Coronary artery (tissue), 2 donors: ENCODE measurements around the gene FBXL16.
"Not testable (repeated sequence)": the region's sequence is repeated elsewhere in the genome, so short reads cannot be mapped to it uniquely, and the experiment has no call there.

Source experiments
- DNase-seq: peaks from one replicate; pipeline ENCODE4 v3.0.0-alpha.2; 2017; ENCODE audit warnings: low spot score
- H3K27ac ChIP-seq, 2 donors: fragments of 200-600 bp; sonication (generic); one replicate each; pipeline ENCODE4 v1.5.1; 2016 to 2019
- H3K4me3 ChIP-seq: fragments of 200-600 bp; sonication (generic); 2 replicates; pipeline ENCODE4 v1.5.1; 2016; ENCODE audit warnings: mild to moderate bottlenecking, moderate library complexity
- CTCF ChIP-seq: fragments of 200-600 bp; sonication (generic); IDR thresholded peaks from one replicate; pipeline ENCODE4 v1.5.1; 2019; ENCODE audit warnings: antibody characterized with exemption

The FBXL16 gene

GRCh38 chr16:747978-748746, 42.6 kb upstream of the FBXL16 start:
- H3K4me3 ChIP-seq = no peak overlapping the region
- no peak for DNase-seq
- H3K27ac ChIP-seq = no peak overlapping the region
- TF ChIP-seq CTCF = no peak

GRCh38 chr16:746637-747036, 41.0 kb upstream of the FBXL16 start:
- DNase-seq = no peak
- Histone ChIP-seq H3K4me3 (no peak overlapping the region), H3K27ac (no peak overlapping the region)
- no peak for TF ChIP-seq CTCF

- Histone ChIP-seq H3K27ac (no peak overlapping the region), H3K4me3 (no peak overlapping the region)
- no peak for TF ChIP-seq CTCF
- no peak for DNase-seq
Observed at GRCh38 chr16:745739-746138, 40.1 kb upstream of the FBXL16 start.

DNA sequence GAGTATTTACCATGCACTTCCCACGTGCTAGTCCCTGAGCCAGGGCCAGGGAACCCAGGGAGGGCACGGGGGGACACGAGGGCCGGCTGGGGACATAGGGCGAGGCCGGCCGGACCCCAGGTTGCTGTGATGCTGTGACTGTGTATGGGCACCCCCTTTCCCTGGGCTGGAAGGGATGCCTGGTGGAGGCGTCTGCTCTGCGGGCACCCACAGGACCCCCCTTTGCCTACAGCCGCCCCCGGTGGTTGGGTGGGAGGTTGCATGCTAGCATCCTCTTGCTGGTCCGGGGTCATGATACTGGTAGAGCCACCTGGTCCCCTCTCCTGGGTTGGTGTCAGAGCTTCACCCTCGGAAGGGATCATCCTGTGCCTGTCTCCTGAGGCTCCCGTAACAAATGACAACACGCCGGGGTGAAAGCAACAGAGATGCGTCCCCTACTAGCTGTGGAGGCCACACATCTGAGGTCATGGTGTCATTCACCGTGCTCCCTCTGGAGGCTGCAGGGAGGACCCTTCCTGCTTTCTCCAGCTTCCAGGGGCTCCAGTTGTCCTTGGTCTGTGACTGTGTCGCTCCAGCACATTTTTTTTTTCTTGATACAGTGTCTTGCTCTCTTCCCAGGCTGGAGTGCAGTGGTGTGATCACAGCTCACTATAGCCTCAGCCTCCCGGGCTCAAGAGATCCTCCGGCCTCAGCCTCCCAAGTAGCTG, 38.3 kb upstream of the FBXL16 start:
- no peak for DNase-seq
- no peak for TF ChIP-seq CTCF
- Histone ChIP-seq H3K27ac (no peak overlapping the region), H3K4me3 (no peak overlapping the region)

DNA sequence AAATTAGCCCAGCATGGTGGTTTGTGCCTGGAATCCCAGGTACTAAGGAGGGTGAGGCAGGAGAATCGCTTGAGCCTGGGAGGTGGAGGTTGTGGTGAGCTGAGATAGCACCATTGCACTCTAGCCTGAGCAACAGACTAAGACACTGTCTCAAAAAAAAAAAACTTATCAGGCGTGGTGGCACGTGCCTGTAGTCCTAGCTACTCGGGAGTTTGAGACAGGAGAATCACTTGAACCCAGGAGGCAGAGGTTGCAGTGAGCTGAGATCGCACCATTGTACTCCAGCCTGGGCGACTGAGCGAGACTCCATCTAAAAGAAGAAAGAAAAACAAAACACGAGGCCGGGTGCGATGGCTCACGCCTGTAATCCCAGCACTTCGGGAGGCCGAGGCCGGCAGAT, 37.3 kb upstream of the FBXL16 start:
- DNase-seq, H3K4me3 ChIP-seq, H3K27ac ChIP-seq: not testable (repeated sequence)

DNA sequence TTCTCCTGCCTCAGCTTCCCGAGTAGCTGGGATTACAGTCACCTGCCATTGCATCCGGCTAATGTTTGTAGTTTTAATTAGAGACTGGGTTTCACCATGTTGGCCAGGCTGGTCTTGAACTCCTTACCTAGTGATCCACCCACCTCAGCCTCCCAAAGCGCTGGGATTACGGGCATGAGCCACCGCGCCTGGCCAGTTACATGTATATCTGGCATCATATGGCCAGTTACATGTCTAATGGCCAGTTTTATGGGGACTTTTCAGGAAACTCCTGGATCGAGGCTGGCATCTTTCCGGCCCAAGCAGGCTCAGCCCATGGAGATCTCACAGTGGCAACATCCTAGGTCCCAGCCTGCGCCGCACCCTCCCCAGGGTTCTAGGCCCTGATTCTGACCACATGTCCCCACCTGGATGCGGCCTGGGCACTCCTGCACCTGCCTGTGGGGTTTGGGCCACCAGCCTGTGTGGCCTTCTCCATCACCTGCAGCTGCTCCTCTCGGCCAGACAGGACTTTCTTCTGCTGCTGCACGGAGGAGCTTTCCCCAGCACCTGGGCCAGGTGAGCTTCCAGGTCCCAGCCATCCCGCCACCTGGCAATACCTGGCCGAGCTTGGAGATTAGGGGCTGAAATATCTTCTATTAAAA, 36.5 kb upstream of the FBXL16 start:
- DNase-seq = no peak
- Histone ChIP-seq H3K4me3 (no peak overlapping the region), H3K27ac (no peak overlapping the region)
- TF ChIP-seq CTCF = no peak

DNA sequence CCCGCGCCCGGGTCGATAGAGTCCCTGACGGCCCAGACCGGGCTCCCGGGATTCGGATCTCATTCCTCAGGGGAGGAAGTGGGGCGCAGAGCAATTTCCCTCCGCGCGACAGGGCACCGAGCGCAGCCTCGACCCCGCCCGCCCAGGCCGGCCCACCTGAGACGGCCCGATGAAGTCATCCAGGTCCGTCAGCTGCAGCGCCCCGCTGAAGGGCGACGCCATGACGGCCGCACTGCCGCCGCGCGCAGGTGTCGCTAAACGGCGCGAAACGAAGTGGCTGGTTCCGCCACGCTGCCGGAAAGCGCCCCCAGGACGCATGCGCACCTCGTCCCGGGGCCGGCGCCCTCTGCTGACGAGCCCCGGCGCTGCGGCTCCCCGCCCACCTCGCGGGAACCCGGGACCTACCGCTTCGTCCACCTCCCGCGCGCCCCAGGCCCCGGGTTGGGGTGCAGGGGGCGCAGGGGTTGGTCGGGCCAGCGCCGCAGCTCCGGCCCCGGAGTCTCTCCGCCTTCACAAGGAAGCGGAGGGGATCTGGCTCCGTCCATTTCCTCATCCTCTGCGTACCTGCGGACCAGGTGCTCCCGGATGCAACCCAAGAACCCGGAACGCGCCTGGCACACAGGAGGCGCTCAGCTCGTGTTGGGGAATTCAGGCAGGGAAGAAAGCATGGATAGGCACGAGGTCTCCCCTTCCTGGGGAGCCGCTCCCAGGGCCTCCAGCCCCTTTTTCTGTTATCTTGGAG, 35.3 kb upstream of the FBXL16 start, which contains the start of gene CIAO3:
Gene CIAO3 (minus strand): TSS at position 234 of the 742 bp plus-strand sequence. CDS start 12 bp downstream, at position 222.
- peak; percentile 96 for TF ChIP-seq CTCF

More for the DNA sequence above, 35.3 kb upstream of the FBXL16 start, which contains the start of gene CIAO3:
- DNase-seq = peak; percentile 89
- H3K27ac ChIP-seq = peak within 1 kb of the TSS; percentile 54 to 71
- peak within 1 kb of the TSS; percentile 80 for H3K4me3 ChIP-seq
